PC-9 (cell line): Measurements from ENCODE around the gene SPECC1L.

Source experiments
- CTCF ChIP-seq: fragments of 200-600 bp; sonication (generic); conservative IDR thresholded peaks from 2 replicates; pipeline ENCODE4 v1.6.1; 2017; ENCODE audit warnings: mixed run types, antibody characterized with exemption, mild to moderate bottlenecking, moderate library complexity
- EZH2 ChIP-seq: fragments of 200-600 bp; sonication (generic); IDR thresholded peaks from 2 replicates; pipeline ENCODE4 v1.8.0; 2017; ENCODE audit warnings: antibody characterized with exemption, low read depth

- TF ChIP-seq CTCF (no peak), EZH2 (no peak)
Observed at GRCh38 chr22:24247011-24247507, 23.6 kb upstream of the SPECC1L start.
